PFSK-1 (cell line): Measurements from ENCODE around the gene PRR22.

Experiments
- FOXP2 ChIP-seq: optimal IDR thresholded peaks from 2 replicates; pipeline ENCODE3; 2011; ENCODE audit warnings: borderline replicate concordance, control low read depth, inconsistent platforms; ENCODE audit not compliant: insufficient read depth; ENCODE audit errors: extremely low read length, extremely low read depth
- POLR2AphosphoS5 ChIP-seq: IDR thresholded peaks from 2 replicates; pipeline ENCODE4 v1.6.1; 2012; ENCODE audit warnings: low read depth, mild to moderate bottlenecking, control low read depth, low read length, moderate library complexity
- REST ChIP-seq, 2 experiments: IDR thresholded peaks; 2 replicates each; pipeline versions ENCODE4 v1.6.1 to v1.8.0; 2011 to 2012; ENCODE audit warnings: low read depth in 2 of 2, low read length in 2 of 2, control low read depth in 1 of 2, inconsistent platforms in 1 of 2, mild to moderate bottlenecking in 1 of 2, moderate library complexity in 1 of 2; ENCODE audit not compliant: insufficient read depth in 1 of 2
- SIN3A ChIP-seq: IDR thresholded peaks from 2 replicates; pipeline ENCODE4 v1.6.1; 2012; ENCODE audit warnings: mild to moderate bottlenecking, low read length, moderate library complexity, borderline replicate concordance; ENCODE audit not compliant: insufficient read depth
- TAF1 ChIP-seq: IDR thresholded peaks from 2 replicates; pipeline ENCODE4 v1.6.1; 2012; ENCODE audit warnings: low read length, control low read depth, borderline replicate concordance; ENCODE audit not compliant: insufficient read depth

Gene PRR22

GRCh38 chr19:5806905-5807304, 22.4 kb upstream of the PRR22 start:
- TF ChIP-seq REST (IDR thresholded peaks at IDR 0.05; ENCODE audit: insufficient read depth in 1 of 2, low read depth in 2 of 2, low read length in 2 of 2) (no peak), SIN3A (no peak), FOXP2 (no peak)

GRCh38 chr19:5806133-5806489, 21.6 kb upstream of the PRR22 start:
- no peak for TF ChIP-seq REST (IDR thresholded peaks at IDR 0.05; ENCODE audit: insufficient read depth in 1 of 2, low read depth in 2 of 2, low read length in 2 of 2)
- no peak for TF ChIP-seq POLR2AphosphoS5
- no peak for TF ChIP-seq FOXP2
- TF ChIP-seq SIN3A = no peak
- no peak for TF ChIP-seq TAF1

DNA sequence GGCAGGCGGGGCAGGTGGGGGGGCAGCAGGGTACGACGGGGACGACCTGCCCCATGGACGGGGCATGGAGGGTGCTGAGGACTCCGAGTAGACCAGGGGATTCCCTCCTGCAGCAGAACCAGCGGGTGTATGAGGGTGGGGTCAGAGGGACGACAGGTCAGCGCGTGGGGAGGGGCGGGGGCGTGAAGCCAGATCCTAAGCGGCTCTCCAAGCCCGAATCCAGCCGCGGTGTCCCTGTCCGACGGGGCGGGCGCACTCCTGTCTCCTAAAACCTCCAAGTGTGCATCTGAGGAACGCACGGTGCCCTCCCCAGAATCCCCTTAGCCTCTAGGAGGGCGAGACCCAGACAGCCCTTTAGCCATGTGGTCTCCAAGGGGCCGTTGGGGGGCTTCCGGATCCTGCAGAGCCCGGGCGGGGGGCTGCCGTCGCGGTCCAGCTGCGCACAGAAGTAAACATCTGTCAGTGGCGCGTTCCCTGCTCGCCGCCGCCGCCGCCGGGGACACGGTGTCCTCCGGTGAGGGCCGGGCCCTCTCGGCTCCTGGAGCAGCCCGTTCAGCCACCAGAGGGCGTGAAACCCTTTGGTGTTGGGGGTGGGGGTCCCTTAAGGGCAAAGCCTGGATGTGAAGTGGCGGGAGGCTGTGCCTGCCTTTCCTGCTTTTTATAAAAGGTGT, 21.1 kb upstream of the PRR22 start:
- no peak for TF ChIP-seq SIN3A
- no peak for TF ChIP-seq POLR2AphosphoS5
- TF ChIP-seq FOXP2 = no peak
- no peak for TF ChIP-seq REST (IDR thresholded peaks at IDR 0.05; ENCODE audit: insufficient read depth in 1 of 2, low read depth in 2 of 2, low read length in 2 of 2)
- no peak for TF ChIP-seq TAF1

GRCh38 chr19:5804516-5805461, 20.2 kb upstream of the PRR22 start, which contains the start of gene NRTN:
Gene NRTN, plus strand, starts transcription at chr19:5805067. Its CDS starts 19,099 bp downstream, at chr19:5824166.
- TF ChIP-seq SIN3A = no peak
- no peak for TF ChIP-seq TAF1
- no peak for TF ChIP-seq FOXP2
- no peak for TF ChIP-seq REST (IDR thresholded peaks at IDR 0.05; ENCODE audit: insufficient read depth in 1 of 2, low read depth in 2 of 2, low read length in 2 of 2)
- TF ChIP-seq POLR2AphosphoS5 = no peak
